Measurements from ENCODE around the gene FAM229B. TPM values are rescaled to one million over a fixed set of nuclear protein-coding genes. Genes with fewer than 3 reads are reported as not detected.

FAM229B gene
- total and polyA plus RNA-seq, 2 donors from 2014 or later = 27.2 to 77.1 TPM

GRCh38 chr6:112106562-112106961, 19.2 kb downstream of the FAM229B start:
- no peak for FAIRE-seq
- intact Hi-C loops (cut with DNase I) = no loop called here
- H3K4me3 ChIP-seq (ENCODE audit: low read length in 3 of 3) = no peak overlapping the region
- DNase-seq = no peak
- H3K9me3 ChIP-seq (ENCODE audit: control insufficient read depth in 2 of 3, insufficient read depth in 1 of 3, low read length in 3 of 3) = no peaks in the 10 kb centered on the region
- no peak overlapping the region for H3K9ac ChIP-seq (ENCODE audit: low read length in 3 of 3)
- H3K27ac ChIP-seq (ENCODE audit: low read depth in 2 of 2, low read length in 2 of 2) = no peak overlapping the region
- peaks cover 0 to 2% (median 0%) of the 10 kb centered on the region in 3 donors for H3K36me3 ChIP-seq (ENCODE audit: control insufficient read depth in 2 of 3, insufficient read depth in 3 of 3, low read length in 3 of 3)
- no peaks in the 10 kb centered on the region for H3K27me3 ChIP-seq (ENCODE audit: control insufficient read depth, insufficient read depth, low read length)
- no peak for TF ChIP-seq CTCF (IDR thresholded peaks at IDR 0.05; ENCODE audit: borderline replicate concordance, extremely low read depth, insufficient read depth)
- no peaks in the 10 kb centered on the region for H3K4me1 ChIP-seq (ENCODE audit: control insufficient read depth in 2 of 3, insufficient read depth in 2 of 3, low read depth in 1 of 3, low read length in 3 of 3)

- Histone ChIP-seq H3K4me1 (ENCODE audit: control insufficient read depth in 2 of 3, insufficient read depth in 2 of 3, low read depth in 1 of 3, low read length in 3 of 3) (no peaks in the 10 kb centered on the region), H3K9ac (ENCODE audit: low read length in 3 of 3) (no peak overlapping the region), H3K9me3 (ENCODE audit: control insufficient read depth in 2 of 3, insufficient read depth in 1 of 3, low read length in 3 of 3) (no peaks in the 10 kb centered on the region), H3K27ac (ENCODE audit: low read depth in 2 of 2, low read length in 2 of 2) (no peak overlapping the region), H3K36me3 (ENCODE audit: control insufficient read depth in 2 of 3, insufficient read depth in 3 of 3, low read length in 3 of 3) (peaks cover 0 to 2% (median 0%) of the 10 kb centered on the region in 3 donors), H3K4me3 (ENCODE audit: low read length in 3 of 3) (no peak overlapping the region), H3K27me3 (ENCODE audit: control insufficient read depth, insufficient read depth, low read length) (no peaks in the 10 kb centered on the region)
- DNase-seq = peak in 3 of 5 donors; percentile 46 to 84 (median 62)
- no peak for FAIRE-seq
- no peak for TF ChIP-seq CTCF (IDR thresholded peaks at IDR 0.05; ENCODE audit: borderline replicate concordance, extremely low read depth, insufficient read depth)
- intact Hi-C loops (cut with DNase I) = no loop called here
Measured at GRCh38 chr6:112109262-112109661, 21.9 kb downstream of the FAM229B start.

- Histone ChIP-seq H3K4me1 (ENCODE audit: control insufficient read depth in 2 of 3, insufficient read depth in 2 of 3, low read depth in 1 of 3, low read length in 3 of 3) (no peaks in the 10 kb centered on the region), H3K36me3 (ENCODE audit: control insufficient read depth in 2 of 3, insufficient read depth in 3 of 3, low read length in 3 of 3) (peaks cover 0 to 3% (median 0%) of the 10 kb centered on the region in 3 donors), H3K4me3 (ENCODE audit: low read length in 3 of 3) (no peak overlapping the region), H3K9me3 (ENCODE audit: control insufficient read depth in 2 of 3, insufficient read depth in 1 of 3, low read length in 3 of 3) (no peaks in the 10 kb centered on the region), H3K27ac (ENCODE audit: low read depth in 2 of 2, low read length in 2 of 2) (no peak overlapping the region), H3K27me3 (ENCODE audit: control insufficient read depth, insufficient read depth, low read length) (no peaks in the 10 kb centered on the region), H3K9ac (ENCODE audit: low read length in 3 of 3) (no peak overlapping the region)
- DNase-seq (peak in 2 of 5 donors; percentile 20 to 50), FAIRE-seq (no peak)
- intact Hi-C loops (cut with DNase I) = no loop called here
- no peak for TF ChIP-seq CTCF (IDR thresholded peaks at IDR 0.05; ENCODE audit: borderline replicate concordance, extremely low read depth, insufficient read depth)
Measured at GRCh38 chr6:112113431-112113830, 26.0 kb downstream of the FAM229B start.

- peaks cover 0 to 3% (median 3%) of the 10 kb centered on the region in 3 donors for H3K36me3 ChIP-seq (ENCODE audit: control insufficient read depth in 2 of 3, insufficient read depth in 3 of 3, low read length in 3 of 3)
- peak in 1 of 5 donors; percentile 11 for DNase-seq
Measured at GRCh38 chr6:112113918-112114317, 26.5 kb downstream of the FAM229B start.

More at GRCh38 chr6:112113918-112114317, 26.5 kb downstream of the FAM229B start:
- no peak for TF ChIP-seq CTCF (IDR thresholded peaks at IDR 0.05; ENCODE audit: borderline replicate concordance, extremely low read depth, insufficient read depth)
- Histone ChIP-seq H3K9ac (ENCODE audit: low read length in 3 of 3) (no peak overlapping the region), H3K4me3 (ENCODE audit: low read length in 3 of 3) (no peak overlapping the region), H3K27ac (ENCODE audit: low read depth in 2 of 2, low read length in 2 of 2) (no peak overlapping the region), H3K9me3 (ENCODE audit: control insufficient read depth in 2 of 3, insufficient read depth in 1 of 3, low read length in 3 of 3) (no peaks in the 10 kb centered on the region), H3K27me3 (ENCODE audit: control insufficient read depth, insufficient read depth, low read length) (no peaks in the 10 kb centered on the region), H3K4me1 (ENCODE audit: control insufficient read depth in 2 of 3, insufficient read depth in 2 of 3, low read depth in 1 of 3, low read length in 3 of 3) (no peaks in the 10 kb centered on the region)
- intact Hi-C loops (cut with DNase I) = no loop called here
- no peak for FAIRE-seq

Measured in kidney (tissue), 14 donors.